Activated T-cell treated with anti-CD3 and anti-CD28 coated beads for 4 hours (primary cell): ENCODE measurements around the gene ZER1.
A peak's percentile ranks its signal among the peaks of the same experiment; 100 is the strongest.
"Not testable (repeated sequence)": the region's sequence is repeated elsewhere in the genome, so short reads cannot be mapped to it uniquely, and the experiment has no call there.

Experiments used
- DNase-seq: peaks from one replicate; pipeline ENCODE4 v3.0.0-alpha.2; 2020

ZER1 gene

GRCh38 chr9:128771745-128772519 lies at the start of gene ZER1:
Gene ZER1 (minus strand): TSS chr9:128771927. CDS start chr9:128755565, 16,362 bp downstream.
- DNase-seq = peak; percentile 92

- DNase-seq = no peak
Observed at GRCh38 chr9:128820665-128821583, 49.2 kb upstream of the ZER1 start.

- DNase-seq = no peak
Observed at GRCh38 chr9:128819716-128820664, 48.3 kb upstream of the ZER1 start.

GRCh38 chr9:128818839-128819715 lies 47.4 kb upstream of the ZER1 start:
- DNase-seq = peak; percentile 15

- peak; percentile 97 for DNase-seq
Observed at GRCh38 chr9:128818099-128818838, 46.5 kb upstream of the ZER1 start, which contains the start of gene ENDOG. Gene ENDOG (plus strand): TSS chr9:128818500. CDS start chr9:128818685, 185 bp downstream.

- DNase-seq = no peak
Observed at GRCh38 chr9:128810873-128811272, 39.1 kb upstream of the ZER1 start.

- DNase-seq = no peak
Observed at GRCh38 chr9:128809831-128810230, 38.1 kb upstream of the ZER1 start.

- no peak for DNase-seq
Observed at GRCh38 chr9:128809036-128809599, 37.4 kb upstream of the ZER1 start.

- no peak for DNase-seq
Observed at GRCh38 chr9:128808543-128808942, 36.8 kb upstream of the ZER1 start.

- DNase-seq = no peak
Observed at GRCh38 chr9:128807827-128808226, 36.1 kb upstream of the ZER1 start.

- DNase-seq = no peak
Observed at GRCh38 chr9:128805661-128806060, 33.9 kb upstream of the ZER1 start.

GRCh38 chr9:128802482-128802881 lies 30.8 kb upstream of the ZER1 start:
- DNase-seq = no peak

- DNase-seq = no peak
Observed at GRCh38 chr9:128800061-128800460, 28.3 kb upstream of the ZER1 start.

- no peak for DNase-seq
Observed at GRCh38 chr9:128798896-128799295, 27.2 kb upstream of the ZER1 start.

GRCh38 chr9:128794961-128795360 lies 23.2 kb upstream of the ZER1 start:
- DNase-seq = not testable (repeated sequence)

- no peak for DNase-seq
Observed at GRCh38 chr9:128792978-128793686, 21.4 kb upstream of the ZER1 start.

GRCh38 chr9:128792134-128792533 lies 20.4 kb upstream of the ZER1 start:
- no peak for DNase-seq

GRCh38 chr9:128790536-128790935 lies 18.8 kb upstream of the ZER1 start:
- no peak for DNase-seq

GRCh38 chr9:128788445-128788844 lies 16.7 kb upstream of the ZER1 start:
- DNase-seq = no peak

- DNase-seq = no peak
Observed at GRCh38 chr9:128787659-128788058, 15.9 kb upstream of the ZER1 start.
